ENCODE measurements around the gene TSR3. TPM values are rescaled to one million over a fixed set of nuclear protein-coding genes. Genes with fewer than 3 reads are reported as not detected.

TSR3 gene
- total and polyA plus RNA-seq, 2 of the 13 experiments (the other 11 are each of a cell fraction or from before 2014, with no cell fraction given) = 24.2 to 51.0 TPM

DNA sequence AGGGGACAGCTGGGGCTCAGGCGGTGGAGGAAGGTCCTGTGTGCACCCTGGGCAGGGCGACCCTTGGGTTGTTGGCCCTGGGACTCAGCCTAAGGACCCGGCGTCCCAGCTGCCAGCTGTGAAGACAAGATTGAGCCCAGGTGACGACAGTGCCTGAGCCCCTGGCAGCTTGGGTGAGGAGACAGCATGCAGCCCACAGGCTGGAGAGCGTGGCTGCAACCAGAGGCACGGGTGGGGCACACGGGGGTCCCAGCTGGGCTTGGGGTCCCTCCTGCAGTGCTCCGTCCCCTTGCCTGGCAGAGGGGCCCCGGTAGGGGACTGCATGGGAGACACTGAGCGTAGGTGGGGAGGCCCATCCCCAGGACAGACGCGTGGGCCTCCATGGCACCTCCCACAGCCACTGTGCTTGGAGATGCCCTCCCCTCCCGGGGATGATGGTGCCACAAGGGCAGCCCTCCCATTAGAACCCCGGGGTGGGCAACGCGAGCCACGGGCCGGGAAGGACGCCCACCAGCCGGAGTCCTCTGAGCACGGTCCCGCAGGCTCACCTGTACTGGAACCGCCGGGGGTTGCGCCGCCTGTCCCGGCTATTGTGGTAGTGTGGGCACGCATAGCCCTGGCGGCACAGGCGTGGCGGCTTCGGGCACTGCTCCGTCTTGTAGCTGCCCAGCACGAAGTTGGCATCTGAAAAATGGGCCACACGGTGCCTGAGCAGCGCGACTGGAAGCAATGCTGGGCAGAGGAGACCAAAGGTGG is 47.3 kb upstream of the TSR3 start:
- Histone ChIP-seq H3K79me2 (ENCODE audit: insufficient read depth, low read length) (no peaks in the 10 kb centered on the region), H3K9ac (ENCODE audit: insufficient read depth, low read depth, low read length) (no peak overlapping the region), H3K36me3 (replicated peaks in 1 of 2; ENCODE audit: control insufficient read depth in 1 of 2, insufficient read depth in 2 of 2, low read length in 2 of 2) (peaks cover 10 to 15% of the 10 kb centered on the region in 2 experiments; a peak in 4 of 5 replicates), H3K4me1 (ENCODE audit: insufficient read depth, low read length) (no peaks in the 10 kb centered on the region), H2AFZ (ENCODE audit: low read length) (no peak overlapping the region), H3K9me3 (ENCODE audit: low read length) (no peaks in the 10 kb centered on the region), H3K27ac (ENCODE audit: extremely low read length, insufficient read depth, low read length) (no peak overlapping the region), H4K20me1 (ENCODE audit: insufficient read depth, low read length) (no peaks in the 10 kb centered on the region), H3K4me3 (replicated peaks in 1 of 3; ENCODE audit: insufficient read depth in 1 of 3, low read depth in 2 of 3, low read length in 3 of 3) (no peak overlapping the region), H3K27me3 (ENCODE audit: control insufficient read depth in 1 of 2, insufficient read depth in 2 of 2, low read length in 2 of 2) (no peaks in the 10 kb centered on the region), H3K4me2 (ENCODE audit: low read depth, low read length) (no peak overlapping the region)
- BruUV-seq (replicated peaks) = no TSS peak
- DNase-seq (ENCODE audit: low spot score) (no peak), ATAC-seq (no peak), FAIRE-seq (no peak)
- intact Hi-C loops (cut with micrococcal nuclease; ENCODE audit: unreplicated experiment) = no loop called here
- WGBS (ENCODE audit: low lambda C conversion rate) = 97% methylated on average over 12 of the region's 38 CpGs
- POLR2A ChIA-PET = no interaction called here
- CTCF ChIA-PET (ENCODE audit: low intra/inter-chr PET ratio, low total read pairs) = no interaction called here
- TF ChIP-seq, protein P1, sequence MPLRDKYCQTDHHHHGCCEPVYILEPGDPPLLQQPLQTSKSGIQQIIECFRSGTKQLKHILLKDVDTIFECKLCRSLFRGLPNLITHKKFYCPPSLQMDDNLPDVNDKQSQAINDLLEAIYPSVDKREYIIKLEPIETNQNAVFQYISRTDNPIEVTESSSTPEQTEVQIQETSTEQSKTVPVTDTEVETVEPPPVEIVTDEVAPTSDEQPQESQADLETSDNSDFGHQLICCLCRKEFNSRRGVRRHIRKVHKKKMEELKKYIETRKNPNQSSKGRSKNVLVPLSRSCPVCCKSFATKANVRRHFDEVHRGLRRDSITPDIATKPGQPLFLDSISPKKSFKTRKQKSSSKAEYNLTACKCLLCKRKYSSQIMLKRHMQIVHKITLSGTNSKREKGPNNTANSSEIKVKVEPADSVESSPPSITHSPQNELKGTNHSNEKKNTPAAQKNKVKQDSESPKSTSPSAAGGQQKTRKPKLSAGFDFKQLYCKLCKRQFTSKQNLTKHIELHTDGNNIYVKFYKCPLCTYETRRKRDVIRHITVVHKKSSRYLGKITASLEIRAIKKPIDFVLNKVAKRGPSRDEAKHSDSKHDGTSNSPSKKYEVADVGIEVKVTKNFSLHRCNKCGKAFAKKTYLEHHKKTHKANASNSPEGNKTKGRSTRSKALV (CRISPR knock-in tag; IDR thresholded peaks at IDR 0.05) = no peak
- TF ChIP-seq, protein P2, sequence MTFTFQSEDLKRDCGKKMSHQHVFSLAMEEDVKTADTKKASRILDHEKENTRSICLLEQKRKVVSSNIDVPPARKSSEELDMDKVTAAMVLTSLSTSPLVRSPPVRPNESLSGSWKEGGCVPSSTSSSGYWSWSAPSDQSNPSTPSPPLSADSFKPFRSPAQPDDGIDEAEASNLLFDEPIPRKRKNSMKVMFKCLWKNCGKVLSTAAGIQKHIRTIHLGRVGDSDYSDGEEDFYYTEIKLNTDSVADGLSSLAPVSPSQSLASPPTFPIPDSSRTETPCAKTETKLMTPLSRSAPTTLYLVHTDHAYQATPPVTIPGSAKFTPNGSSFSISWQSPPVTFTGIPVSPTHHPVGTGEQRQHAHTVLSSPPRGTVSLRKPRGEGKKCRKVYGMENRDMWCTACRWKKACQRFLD (CRISPR knock-in tag; IDR thresholded peaks at IDR 0.05; ENCODE audit: borderline replicate concordance) = no peak
- peak; percentile 47; the same call in 1 of the 2 replicates for TF ChIP-seq RBFOX2 (IDR thresholded peaks at IDR 0.05; ENCODE audit: low read depth, low read length)
- no peak for TF ChIP-seq ZC3H4 (CRISPR knock-in tag; IDR thresholded peaks at IDR 0.05; ENCODE audit: borderline replicate concordance)
- no peak for TF ChIP-seq ZNF256 (CRISPR knock-in tag; conservative IDR thresholded peaks at IDR 0.05)
- in situ Hi-C loops (cut with HindIII; ENCODE audit: extremely low pct_ligation_motif_present, low pct_unique_long_range_greater_than_20kb) = no loop called here
